GM23338 (cell line): ENCODE measurements around the gene PKHD1.

ENCODE experiments used
- EZH2 ChIP-seq: fragments of 200-600 bp; sonication (generic); IDR thresholded peaks from one replicate; pipeline ENCODE4 v1.8.0; 2017; ENCODE audit warnings: antibody characterized with exemption, mild to moderate bottlenecking, low read depth; ENCODE audit not compliant: unreplicated experiment
- EZH2phosphoT487 ChIP-seq: fragments of 200-600 bp; sonication (generic); IDR thresholded peaks from one replicate; pipeline ENCODE4 v1.8.1; 2018; ENCODE audit warnings: antibody characterized with exemption; ENCODE audit not compliant: unreplicated experiment
- JUNB ChIP-seq: IDR thresholded peaks from one replicate; pipeline ENCODE4 v1.6.1; 2016; ENCODE audit warnings: antibody characterized with exemption; ENCODE audit not compliant: unreplicated experiment
- NANOG ChIP-seq: IDR thresholded peaks from 2 replicates; pipeline ENCODE4 v1.6.1; 2016; ENCODE audit warnings: antibody characterized with exemption, borderline replicate concordance
- POLR2AphosphoS5 ChIP-seq: IDR thresholded peaks from 2 replicates; pipeline ENCODE4 v1.6.1; 2016; ENCODE audit warnings: antibody characterized with exemption, low read depth
- ZNF114 ChIP-seq: fragments of 250-450 bp; sonication (Bioruptor Pico); IDR thresholded peaks from 2 replicates; pipeline ENCODE4 v1.5.0; 2020; ENCODE audit warnings: mild to moderate bottlenecking, moderate library complexity
- ZNF331 ChIP-seq: fragments of 250-450 bp; sonication (Bioruptor Pico); IDR thresholded peaks from 2 replicates; pipeline ENCODE4 v1.5.0; 2020; ENCODE audit warnings: low read depth, mild to moderate bottlenecking, moderate library complexity
- TF ChIP-seq, protein P1 (sequence below), 2 experiments: fragments of 200-600 bp in 1 of 2; sonication (generic) in 1 of 2; conservative IDR thresholded peaks; 2 replicates each; pipeline versions ENCODE4 v1.5.1 to v1.6.1; 2016 to 2017; ENCODE audit warnings: antibody characterized with exemption in 2 of 2, low read depth in 2 of 2, mild to moderate bottlenecking in 2 of 2, moderate library complexity in 1 of 2
- TF ChIP-seq, protein P2 (sequence below): IDR thresholded peaks from one replicate; pipeline ENCODE4 v1.6.1; 2018; ENCODE audit warnings: antibody characterized with exemption; ENCODE audit not compliant: unreplicated experiment
- TF ChIP-seq, protein P3 (sequence below): IDR thresholded peaks from 2 replicates; pipeline ENCODE4 v1.6.1; 2016; ENCODE audit warnings: antibody characterized with exemption

DNA sequence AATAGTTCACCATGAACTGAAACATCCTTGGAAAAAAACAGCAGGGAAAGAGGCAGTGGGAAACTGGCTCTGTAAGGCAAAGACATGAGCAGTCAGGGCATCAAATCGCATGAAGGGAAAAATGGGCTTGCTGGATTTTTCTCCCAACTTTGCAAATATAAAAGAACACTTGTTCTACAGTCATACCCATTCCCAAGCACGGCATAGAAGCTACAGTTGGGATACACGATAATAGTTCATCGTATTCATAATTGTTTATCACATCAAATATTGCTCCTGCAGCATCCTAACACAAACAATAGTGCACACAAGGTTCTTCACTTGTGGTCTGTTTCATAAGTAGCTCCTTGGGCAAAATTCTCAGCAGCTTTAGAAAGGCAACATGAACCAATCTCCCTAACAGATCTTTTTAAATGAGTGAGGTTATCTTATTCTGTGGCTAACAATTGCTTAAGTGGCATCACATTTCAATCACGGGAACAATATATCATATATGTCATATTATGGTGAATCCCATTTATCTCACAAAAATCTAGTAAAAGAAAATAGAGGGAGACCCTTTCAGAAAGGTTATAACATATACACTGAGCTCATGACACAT is 243.9 kb downstream of the PKHD1 start:
- TF ChIP-seq, protein P1, sequence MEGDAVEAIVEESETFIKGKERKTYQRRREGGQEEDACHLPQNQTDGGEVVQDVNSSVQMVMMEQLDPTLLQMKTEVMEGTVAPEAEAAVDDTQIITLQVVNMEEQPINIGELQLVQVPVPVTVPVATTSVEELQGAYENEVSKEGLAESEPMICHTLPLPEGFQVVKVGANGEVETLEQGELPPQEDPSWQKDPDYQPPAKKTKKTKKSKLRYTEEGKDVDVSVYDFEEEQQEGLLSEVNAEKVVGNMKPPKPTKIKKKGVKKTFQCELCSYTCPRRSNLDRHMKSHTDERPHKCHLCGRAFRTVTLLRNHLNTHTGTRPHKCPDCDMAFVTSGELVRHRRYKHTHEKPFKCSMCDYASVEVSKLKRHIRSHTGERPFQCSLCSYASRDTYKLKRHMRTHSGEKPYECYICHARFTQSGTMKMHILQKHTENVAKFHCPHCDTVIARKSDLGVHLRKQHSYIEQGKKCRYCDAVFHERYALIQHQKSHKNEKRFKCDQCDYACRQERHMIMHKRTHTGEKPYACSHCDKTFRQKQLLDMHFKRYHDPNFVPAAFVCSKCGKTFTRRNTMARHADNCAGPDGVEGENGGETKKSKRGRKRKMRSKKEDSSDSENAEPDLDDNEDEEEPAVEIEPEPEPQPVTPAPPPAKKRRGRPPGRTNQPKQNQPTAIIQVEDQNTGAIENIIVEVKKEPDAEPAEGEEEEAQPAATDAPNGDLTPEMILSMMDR (conservative IDR thresholded peaks at IDR 0.05; ENCODE audit: low read depth in 2 of 2) = no peak
- no peak for TF ChIP-seq EZH2
- no peak for TF ChIP-seq POLR2AphosphoS5
- TF ChIP-seq EZH2phosphoT487 = no peak
- TF ChIP-seq NANOG = no peak
- no peak for TF ChIP-seq ZNF114 (CRISPR knock-in tag)
- TF ChIP-seq, protein P2, sequence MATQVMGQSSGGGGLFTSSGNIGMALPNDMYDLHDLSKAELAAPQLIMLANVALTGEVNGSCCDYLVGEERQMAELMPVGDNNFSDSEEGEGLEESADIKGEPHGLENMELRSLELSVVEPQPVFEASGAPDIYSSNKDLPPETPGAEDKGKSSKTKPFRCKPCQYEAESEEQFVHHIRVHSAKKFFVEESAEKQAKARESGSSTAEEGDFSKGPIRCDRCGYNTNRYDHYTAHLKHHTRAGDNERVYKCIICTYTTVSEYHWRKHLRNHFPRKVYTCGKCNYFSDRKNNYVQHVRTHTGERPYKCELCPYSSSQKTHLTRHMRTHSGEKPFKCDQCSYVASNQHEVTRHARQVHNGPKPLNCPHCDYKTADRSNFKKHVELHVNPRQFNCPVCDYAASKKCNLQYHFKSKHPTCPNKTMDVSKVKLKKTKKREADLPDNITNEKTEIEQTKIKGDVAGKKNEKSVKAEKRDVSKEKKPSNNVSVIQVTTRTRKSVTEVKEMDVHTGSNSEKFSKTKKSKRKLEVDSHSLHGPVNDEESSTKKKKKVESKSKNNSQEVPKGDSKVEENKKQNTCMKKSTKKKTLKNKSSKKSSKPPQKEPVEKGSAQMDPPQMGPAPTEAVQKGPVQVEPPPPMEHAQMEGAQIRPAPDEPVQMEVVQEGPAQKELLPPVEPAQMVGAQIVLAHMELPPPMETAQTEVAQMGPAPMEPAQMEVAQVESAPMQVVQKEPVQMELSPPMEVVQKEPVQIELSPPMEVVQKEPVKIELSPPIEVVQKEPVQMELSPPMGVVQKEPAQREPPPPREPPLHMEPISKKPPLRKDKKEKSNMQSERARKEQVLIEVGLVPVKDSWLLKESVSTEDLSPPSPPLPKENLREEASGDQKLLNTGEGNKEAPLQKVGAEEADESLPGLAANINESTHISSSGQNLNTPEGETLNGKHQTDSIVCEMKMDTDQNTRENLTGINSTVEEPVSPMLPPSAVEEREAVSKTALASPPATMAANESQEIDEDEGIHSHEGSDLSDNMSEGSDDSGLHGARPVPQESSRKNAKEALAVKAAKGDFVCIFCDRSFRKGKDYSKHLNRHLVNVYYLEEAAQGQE = no peak
- no peak for TF ChIP-seq ZNF331 (CRISPR knock-in tag)
- TF ChIP-seq, protein P3, sequence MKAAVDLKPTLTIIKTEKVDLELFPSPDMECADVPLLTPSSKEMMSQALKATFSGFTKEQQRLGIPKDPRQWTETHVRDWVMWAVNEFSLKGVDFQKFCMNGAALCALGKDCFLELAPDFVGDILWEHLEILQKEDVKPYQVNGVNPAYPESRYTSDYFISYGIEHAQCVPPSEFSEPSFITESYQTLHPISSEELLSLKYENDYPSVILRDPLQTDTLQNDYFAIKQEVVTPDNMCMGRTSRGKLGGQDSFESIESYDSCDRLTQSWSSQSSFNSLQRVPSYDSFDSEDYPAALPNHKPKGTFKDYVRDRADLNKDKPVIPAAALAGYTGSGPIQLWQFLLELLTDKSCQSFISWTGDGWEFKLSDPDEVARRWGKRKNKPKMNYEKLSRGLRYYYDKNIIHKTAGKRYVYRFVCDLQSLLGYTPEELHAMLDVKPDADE = no peak
- no peak for TF ChIP-seq JUNB
